Measurements from ENCODE around the gene PRDM16. TPM values are rescaled to one million over a fixed set of nuclear protein-coding genes. Genes with fewer than 3 reads are reported as not detected.

Gene PRDM16
- total RNA-seq, 2 experiments from 2014 or later: 1.1 to 2.3 TPM

DNA sequence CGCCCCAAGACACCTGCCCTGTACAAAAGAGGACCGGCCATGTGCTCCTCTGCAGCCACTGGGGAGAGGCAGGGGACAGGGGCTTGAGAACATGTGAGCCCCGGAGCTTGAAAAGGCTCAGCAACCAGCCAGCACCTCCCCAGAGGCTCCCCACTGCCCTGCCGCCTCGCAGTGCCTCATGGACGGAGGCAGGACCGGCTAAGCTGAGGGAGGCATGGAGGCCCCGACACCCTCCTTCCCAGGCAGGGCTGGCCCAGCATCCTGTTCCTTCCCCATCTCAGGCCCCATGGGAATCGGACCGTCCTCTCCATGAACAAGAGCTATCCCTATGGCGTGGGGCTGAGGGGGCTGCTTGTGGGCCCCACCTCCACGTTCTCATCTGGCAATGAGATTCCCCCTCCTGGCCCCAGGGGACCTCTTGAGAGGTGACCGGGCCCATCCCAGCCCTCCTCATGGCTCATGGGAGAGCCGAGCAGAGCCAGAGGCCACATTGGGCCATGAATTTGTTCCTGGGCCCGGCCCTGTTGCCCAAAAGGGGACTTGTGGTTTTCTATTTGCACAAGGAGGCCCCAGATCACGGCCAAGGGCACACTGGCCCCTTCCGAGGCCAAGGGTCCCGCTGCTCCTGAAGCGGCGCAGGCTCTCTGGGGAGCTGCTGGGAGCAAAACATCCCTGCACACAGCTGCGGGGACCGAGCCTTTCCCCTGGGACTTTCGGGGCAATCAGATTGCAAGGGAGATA lies 320.3 kb downstream of the PRDM16 start:
- no peak for DNase-seq
- H3K9me3 Mint-ChIP-seq: no peaks in the 10 kb centered on the region
- ChIA-PET POLR2A (no interaction called here), CTCF (no interaction called here)
- peaks cover 17% of the 10 kb centered on the region for H3K27me3 Mint-ChIP-seq
- no peaks in the 10 kb centered on the region for H3K36me3 Mint-ChIP-seq (ENCODE audit: low read depth)
- no peaks in the 10 kb centered on the region for H3K4me1 Mint-ChIP-seq
- H3K27ac Mint-ChIP-seq: no peak overlapping the region
- H3K4me3 Mint-ChIP-seq: no peak overlapping the region

DNA sequence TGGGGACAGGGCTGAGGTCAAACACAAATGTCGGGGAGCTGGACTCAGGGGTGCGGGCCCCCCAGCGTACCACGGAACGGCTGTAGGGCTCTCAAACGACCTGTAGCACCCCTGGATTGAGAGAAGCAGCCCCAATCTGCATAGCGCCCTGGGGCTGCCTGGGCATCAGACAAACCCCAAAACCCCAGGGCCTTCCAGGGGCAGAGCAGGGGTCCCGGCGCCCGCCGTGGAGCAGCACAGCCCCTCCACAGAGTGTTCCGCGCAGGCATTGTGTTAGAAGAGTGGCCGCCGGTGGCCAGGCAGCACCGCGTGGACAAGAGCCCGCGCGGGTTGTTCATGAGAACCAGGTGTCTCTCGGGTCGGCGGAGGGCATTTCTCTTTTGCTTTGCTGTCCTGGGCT lies 321.3 kb downstream of the PRDM16 start:
- no peak for DNase-seq
- peaks cover 22% of the 10 kb centered on the region for H3K27me3 Mint-ChIP-seq
- CTCF ChIA-PET: no interaction called here
- POLR2A ChIA-PET: no interaction called here
- H3K9me3 Mint-ChIP-seq: no peaks in the 10 kb centered on the region
- no peak overlapping the region for H3K4me3 Mint-ChIP-seq
- H3K36me3 Mint-ChIP-seq (ENCODE audit: low read depth): no peaks in the 10 kb centered on the region
- H3K4me1 Mint-ChIP-seq: no peaks in the 10 kb centered on the region
- H3K27ac Mint-ChIP-seq: no peak overlapping the region

DNA sequence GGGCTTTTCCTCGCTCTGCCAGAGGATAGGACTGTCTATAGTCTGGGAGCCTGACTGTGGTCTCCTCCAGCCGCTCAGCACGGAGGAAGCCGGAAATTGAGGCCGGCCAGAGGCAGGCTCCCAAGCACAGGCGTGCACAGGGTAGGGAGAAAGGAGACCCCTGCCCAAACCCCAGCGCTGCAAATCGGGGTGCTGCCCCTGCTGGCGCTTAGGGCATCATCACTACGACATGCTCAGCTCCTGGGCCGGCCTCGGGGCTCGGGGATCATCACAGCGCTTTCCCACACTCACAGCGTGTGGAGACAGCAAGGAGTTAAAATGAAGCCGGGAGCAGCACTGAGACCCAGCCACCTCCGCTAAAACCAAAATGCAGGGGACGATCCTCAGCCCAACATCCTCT lies 322.7 kb downstream of the PRDM16 start:
- Mint-ChIP-seq H3K4me3 (no peak overlapping the region), H3K4me1 (no peaks in the 10 kb centered on the region), H3K27ac (no peak overlapping the region), H3K27me3 (peaks cover 24% of the 10 kb centered on the region), H3K9me3 (no peaks in the 10 kb centered on the region), H3K36me3 (ENCODE audit: low read depth) (no peaks in the 10 kb centered on the region)
- ChIA-PET CTCF (no interaction called here), POLR2A (no interaction called here)
- DNase-seq: no peak

DNA sequence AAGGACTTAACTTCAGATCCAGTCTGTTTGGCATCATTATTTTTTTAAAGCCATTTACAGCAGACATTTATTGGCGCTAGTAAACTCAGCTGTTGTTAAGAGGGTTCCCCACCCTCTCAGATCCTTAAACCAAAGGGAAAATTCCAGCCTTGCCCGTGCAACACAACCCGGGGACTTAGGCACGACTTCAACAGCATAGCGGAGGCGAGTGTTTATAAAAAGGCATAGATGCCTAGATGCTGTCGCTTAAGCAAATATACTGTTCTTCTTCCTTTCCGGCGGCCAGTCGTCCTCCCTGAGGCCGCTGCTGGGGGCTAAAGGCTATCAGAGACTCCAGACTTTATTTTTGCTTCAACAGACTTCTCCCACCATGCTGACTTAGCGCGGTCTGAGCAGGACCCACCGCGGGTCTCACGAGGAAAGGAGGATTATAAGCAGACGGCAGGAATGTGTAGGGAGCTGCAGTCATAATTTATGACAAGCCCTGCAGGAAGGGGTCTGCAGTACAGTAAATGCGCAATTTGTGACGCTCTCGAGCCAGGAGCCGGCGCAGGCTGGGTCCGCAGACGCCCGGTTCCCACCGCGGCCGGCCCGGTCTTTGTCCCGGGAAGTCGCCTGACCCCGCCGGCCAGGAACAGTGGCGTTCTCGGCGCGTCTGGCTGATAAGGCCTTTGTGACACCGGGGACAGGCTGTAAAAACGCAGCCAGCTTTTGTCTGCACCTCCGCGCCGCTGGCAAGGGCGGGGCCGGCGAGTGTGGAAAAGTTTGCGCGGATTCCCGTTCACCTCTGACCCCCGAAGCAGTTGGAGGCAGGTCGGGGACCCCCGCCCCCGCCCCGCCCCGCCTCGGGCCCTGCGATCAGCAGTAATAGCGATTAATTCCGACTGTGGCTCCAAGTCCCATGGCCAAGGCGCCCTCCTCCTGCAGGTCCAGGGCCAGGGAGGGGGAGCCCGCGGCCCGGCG lies 324.3 kb downstream of the PRDM16 start:
- POLR2A ChIA-PET: no interaction called here
- DNase-seq: no peak
- Mint-ChIP-seq H3K36me3 (ENCODE audit: low read depth) (no peaks in the 10 kb centered on the region), H3K4me1 (no peaks in the 10 kb centered on the region), H3K9me3 (no peaks in the 10 kb centered on the region), H3K27me3 (peaks cover 24% of the 10 kb centered on the region), H3K4me3 (no peak overlapping the region), H3K27ac (no peak overlapping the region)
- CTCF ChIA-PET: no interaction called here

DNA sequence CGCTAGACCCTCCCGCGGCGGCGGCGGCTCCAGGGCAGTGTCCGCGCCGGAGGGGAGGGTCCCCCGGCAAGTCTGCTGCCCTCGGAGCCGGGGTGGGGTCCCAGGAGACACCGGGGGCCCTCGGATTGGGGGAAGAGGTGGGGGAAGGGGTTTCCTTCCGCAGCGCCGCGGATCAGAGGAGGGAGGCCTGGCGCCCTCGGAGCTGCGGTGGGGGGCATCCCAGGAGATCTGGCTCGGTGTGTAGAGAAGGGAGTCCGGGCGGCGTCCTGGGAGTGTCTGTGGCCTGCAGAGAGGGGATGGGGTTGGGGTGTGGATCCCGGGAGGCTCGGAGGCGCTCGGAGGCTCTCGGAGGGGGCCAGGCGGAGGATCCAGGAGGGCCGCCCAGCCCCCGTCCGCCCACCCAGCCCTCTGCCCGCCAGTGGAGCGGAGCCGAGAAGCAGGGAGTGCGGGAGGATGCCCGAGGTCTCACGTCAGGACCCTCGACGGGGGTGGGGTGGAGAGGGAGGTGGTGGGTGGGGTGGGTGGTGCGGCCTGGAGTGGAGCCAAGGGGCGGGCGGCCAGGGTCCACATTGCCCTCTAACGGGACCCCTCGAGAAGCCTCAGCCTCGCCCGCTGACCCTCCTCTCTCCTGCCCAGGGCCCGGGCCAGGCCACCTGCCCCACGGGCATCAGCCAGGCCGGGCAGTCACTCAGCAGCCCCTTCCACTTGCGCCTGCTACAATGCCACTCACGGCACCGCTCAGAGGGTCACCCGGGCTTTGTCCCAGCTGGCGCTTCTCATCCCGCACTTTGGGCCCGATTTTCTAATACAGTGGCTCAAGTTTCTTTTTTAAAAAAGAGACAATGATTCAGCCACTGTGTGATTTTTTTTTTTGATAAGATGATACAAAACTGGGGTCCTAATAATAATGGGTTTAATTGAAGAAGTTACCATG lies 325.3 kb downstream of the PRDM16 start:
- H3K27me3 Mint-ChIP-seq: peaks cover 24% of the 10 kb centered on the region
- ChIA-PET POLR2A (no interaction called here), CTCF (no interaction called here)
- H3K9me3 Mint-ChIP-seq: no peaks in the 10 kb centered on the region
- no peak overlapping the region for H3K4me3 Mint-ChIP-seq
- H3K4me1 Mint-ChIP-seq: no peaks in the 10 kb centered on the region
- no peaks in the 10 kb centered on the region for H3K36me3 Mint-ChIP-seq (ENCODE audit: low read depth)
- no peak overlapping the region for H3K27ac Mint-ChIP-seq
- no peak for DNase-seq

DNA sequence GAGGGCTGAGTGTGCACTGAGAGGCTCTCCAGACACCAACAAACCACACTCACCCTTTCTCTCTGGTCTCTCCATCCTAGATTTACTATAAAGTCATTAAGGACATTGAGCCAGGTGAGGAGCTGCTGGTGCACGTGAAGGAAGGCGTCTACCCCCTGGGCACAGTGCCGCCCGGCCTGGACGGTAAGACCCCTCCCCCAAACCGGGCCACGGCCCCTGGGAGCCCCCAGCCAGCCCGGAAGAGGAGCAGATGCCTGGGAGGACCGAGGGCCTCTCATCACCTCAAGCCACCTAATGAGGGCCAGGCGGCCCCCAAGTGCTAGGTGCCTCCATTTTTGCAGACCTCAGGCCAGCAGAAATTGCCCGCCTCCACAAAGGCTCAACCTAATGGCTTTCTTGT lies 327.4 kb downstream of the PRDM16 start:
- POLR2A ChIA-PET: no interaction called here
- no peak overlapping the region for H3K27ac Mint-ChIP-seq
- CTCF ChIA-PET: no interaction called here
- no peaks in the 10 kb centered on the region for H3K9me3 Mint-ChIP-seq
- H3K36me3 Mint-ChIP-seq (ENCODE audit: low read depth): no peaks in the 10 kb centered on the region
- no peak overlapping the region for H3K4me3 Mint-ChIP-seq
- peaks cover 24% of the 10 kb centered on the region for H3K27me3 Mint-ChIP-seq
- DNase-seq: no peak
- no peaks in the 10 kb centered on the region for H3K4me1 Mint-ChIP-seq

DNA sequence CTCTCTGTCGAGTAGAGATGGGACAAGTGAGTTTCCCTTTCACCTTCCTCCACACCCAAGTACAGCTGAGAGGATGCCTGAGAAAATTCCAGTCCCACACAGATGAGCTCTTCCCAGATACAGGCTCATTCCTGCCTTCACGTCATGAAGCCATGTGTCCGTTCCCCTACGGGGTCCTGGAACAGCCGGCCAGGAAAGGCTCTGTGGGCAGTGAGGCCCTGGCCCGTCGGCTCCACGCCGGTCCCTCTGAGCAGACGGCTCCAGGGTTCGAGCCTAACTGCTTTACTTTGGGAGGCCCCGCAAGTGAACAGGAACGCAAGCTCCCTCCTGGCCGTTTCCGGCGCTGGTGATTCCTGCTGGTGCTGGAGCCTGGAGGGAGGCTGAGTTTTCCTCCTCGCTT lies 328.3 kb downstream of the PRDM16 start:
- CTCF ChIA-PET: no interaction called here
- no peak overlapping the region for H3K4me3 Mint-ChIP-seq

DNA sequence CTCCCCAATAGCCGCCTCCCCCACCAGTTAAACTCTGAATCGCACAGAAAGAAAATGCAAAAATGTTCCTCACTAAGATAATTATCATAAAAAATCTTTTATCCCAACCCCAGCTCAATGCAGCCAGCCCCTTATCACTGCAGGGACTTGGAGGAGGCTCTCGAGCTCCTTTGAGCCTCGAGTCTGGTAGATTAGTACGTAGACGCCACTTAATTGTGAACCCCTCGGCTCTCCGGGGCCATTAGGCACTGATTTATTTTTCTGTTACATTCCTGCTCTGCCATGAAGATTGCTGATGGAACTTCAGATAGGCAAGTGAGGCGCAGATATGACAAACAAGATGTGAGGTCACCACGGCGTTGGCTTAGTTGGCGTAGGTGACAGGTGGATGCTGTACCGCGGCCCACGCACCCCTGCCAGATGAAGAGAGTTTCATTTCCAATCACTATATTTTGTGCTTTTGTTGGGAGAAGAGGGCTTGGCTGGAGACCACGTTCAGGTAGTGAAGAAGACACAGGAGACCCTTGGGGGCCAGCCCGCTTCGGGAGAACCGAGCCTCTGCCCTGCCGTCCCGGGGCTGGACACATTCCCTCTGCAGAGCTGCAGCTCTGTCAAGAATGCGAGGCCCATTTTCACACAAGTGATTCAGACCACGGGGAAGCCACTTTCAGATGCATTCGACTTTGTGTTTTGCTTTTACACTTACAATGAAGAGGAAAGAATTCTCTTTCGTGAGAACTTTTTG lies 329.6 kb downstream of the PRDM16 start:
- Mint-ChIP-seq H3K36me3 (ENCODE audit: low read depth) (no peaks in the 10 kb centered on the region), H3K27me3 (peaks cover 8% of the 10 kb centered on the region), H3K27ac (no peak overlapping the region), H3K4me3 (no peak overlapping the region), H3K9me3 (no peaks in the 10 kb centered on the region), H3K4me1 (no peaks in the 10 kb centered on the region)
- ChIA-PET POLR2A (no interaction called here), CTCF (no interaction called here)
- no peak for DNase-seq

More for the DNA sequence above, 328.3 kb downstream of the PRDM16 start:
- H3K9me3 Mint-ChIP-seq: no peaks in the 10 kb centered on the region
- no peaks in the 10 kb centered on the region for H3K4me1 Mint-ChIP-seq
- H3K36me3 Mint-ChIP-seq (ENCODE audit: low read depth): no peaks in the 10 kb centered on the region
- H3K27ac Mint-ChIP-seq: no peak overlapping the region
- no peak for DNase-seq
- POLR2A ChIA-PET: no interaction called here
- peaks cover 20% of the 10 kb centered on the region for H3K27me3 Mint-ChIP-seq

DNA sequence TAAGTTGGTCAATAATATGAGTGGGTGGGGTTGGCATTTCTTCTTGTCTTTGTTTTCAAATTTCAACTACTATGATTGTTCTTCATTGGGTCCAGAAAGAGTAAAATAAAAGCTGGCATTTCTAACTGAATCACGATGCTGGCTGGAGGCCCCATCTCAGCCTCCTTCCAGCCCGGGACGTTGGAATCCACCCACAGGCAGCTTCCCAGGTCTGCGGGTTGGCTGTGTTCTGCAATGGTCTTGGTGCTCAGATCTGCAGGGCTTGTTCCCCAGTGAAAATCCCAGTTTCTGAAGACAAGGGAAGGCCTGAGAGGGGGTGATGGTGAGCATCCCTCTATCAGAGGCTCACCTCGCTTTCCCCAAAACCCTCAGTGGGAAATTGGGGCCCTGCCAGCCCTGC lies 330.7 kb downstream of the PRDM16 start:
- Mint-ChIP-seq H3K4me1 (no peaks in the 10 kb centered on the region), H3K4me3 (no peak overlapping the region), H3K36me3 (ENCODE audit: low read depth) (no peaks in the 10 kb centered on the region), H3K9me3 (no peaks in the 10 kb centered on the region), H3K27me3 (peaks cover 6% of the 10 kb centered on the region), H3K27ac (no peak overlapping the region)
- CTCF ChIA-PET: no interaction called here
- DNase-seq: no peak
- POLR2A ChIA-PET: no interaction called here

DNA sequence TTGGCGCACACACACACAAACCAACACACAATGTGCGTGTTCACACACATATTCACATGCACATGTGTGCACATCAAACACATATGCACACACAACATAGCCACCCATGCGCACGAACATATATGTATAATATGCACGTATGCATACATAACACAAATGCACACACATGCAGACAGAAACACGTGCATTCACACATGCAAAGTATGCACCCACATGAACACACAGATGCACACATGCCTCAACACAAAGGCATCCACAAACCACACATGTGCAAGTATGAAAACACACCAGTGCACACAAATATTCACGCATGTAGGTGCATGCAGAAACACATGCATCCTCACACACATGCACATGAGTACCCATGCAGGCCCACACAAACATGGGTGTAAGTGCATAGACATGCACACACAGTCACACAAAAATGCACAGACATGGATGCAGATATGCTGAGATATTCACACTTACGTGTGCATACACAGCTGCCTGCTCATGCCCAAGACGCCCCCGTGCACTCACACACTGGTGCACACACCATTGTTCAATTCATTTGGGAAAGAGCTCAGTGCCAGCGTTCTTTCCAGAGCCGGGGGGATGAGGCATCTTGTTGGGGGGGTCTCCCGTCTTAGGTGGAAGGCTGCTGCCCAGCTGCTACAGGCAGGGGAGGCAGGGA lies 332.7 kb downstream of the PRDM16 start:
- POLR2A ChIA-PET: no interaction called here
- no peaks in the 10 kb centered on the region for H3K27me3 Mint-ChIP-seq

DNA sequence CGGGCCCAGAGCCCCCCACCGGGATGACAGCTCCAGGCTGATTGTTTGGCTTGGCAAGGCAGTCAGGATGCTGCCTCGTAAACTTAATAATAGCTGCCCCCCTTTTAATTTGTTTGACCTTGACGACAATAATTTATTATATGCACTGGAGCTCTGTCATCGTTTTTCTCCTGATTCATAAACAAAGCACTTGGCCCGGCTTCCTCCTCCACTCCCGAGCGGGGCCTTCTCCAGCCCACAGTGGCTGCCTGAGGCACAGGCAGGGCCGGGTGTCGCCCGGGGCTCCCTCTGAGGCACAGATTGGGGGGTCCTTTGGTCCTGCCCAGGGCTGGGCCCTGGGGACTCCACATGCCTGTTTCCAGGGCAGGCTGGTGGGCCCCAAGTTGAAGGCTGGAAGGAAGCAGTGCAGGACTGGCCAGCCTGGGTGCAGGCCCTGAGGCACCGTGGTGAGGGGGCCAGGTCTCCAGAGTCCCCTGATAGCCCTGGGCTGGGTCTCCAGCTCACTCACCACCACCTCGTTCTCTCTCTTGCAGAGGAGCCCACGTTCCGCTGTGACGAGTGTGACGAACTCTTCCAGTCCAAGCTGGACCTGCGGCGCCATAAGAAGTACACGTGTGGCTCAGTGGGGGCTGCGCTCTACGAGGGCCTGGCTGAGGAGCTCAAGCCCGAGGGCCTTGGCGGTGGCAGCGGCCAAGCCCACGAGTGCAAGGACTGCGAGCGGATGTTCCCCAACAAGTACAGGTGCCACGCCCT lies 333.4 kb downstream of the PRDM16 start:
- H3K4me1 Mint-ChIP-seq: no peaks in the 10 kb centered on the region
- no peaks in the 10 kb centered on the region for H3K9me3 Mint-ChIP-seq
- no peaks in the 10 kb centered on the region for H3K36me3 Mint-ChIP-seq (ENCODE audit: low read depth)
- no peak for DNase-seq
- no peak overlapping the region for H3K4me3 Mint-ChIP-seq
- no peak overlapping the region for H3K27ac Mint-ChIP-seq
- H3K27me3 Mint-ChIP-seq: no peaks in the 10 kb centered on the region
- CTCF ChIA-PET: no interaction called here
- POLR2A ChIA-PET: no interaction called here

More for the DNA sequence above, 332.7 kb downstream of the PRDM16 start:
- CTCF ChIA-PET: no interaction called here
- no peaks in the 10 kb centered on the region for H3K4me1 Mint-ChIP-seq
- no peak for DNase-seq
- no peaks in the 10 kb centered on the region for H3K9me3 Mint-ChIP-seq
- no peaks in the 10 kb centered on the region for H3K36me3 Mint-ChIP-seq (ENCODE audit: low read depth)
- no peak overlapping the region for H3K4me3 Mint-ChIP-seq
- no peak overlapping the region for H3K27ac Mint-ChIP-seq

DNA sequence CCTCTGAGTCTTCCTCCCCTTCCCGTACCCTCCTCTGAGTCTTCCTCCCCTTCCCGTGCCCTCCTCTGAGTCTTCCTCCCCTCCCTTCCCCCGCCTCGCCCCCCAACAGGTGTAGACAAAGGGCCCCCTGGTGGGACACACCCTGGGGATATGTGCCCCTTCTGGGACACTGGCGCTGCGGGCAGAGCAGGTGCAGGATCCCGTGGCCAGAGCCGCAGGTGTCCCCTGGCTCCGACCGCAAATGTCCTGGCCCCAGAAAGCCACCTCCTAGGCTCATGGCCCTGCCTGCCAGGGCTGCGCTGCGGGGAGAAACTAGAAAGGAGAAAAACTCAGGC lies 334.0 kb downstream of the PRDM16 start:
- no peaks in the 10 kb centered on the region for H3K9me3 Mint-ChIP-seq
- H3K4me1 Mint-ChIP-seq: no peaks in the 10 kb centered on the region
- H3K36me3 Mint-ChIP-seq (ENCODE audit: low read depth): no peaks in the 10 kb centered on the region
- H3K27me3 Mint-ChIP-seq: no peaks in the 10 kb centered on the region
- CTCF ChIA-PET: no interaction called here
- H3K27ac Mint-ChIP-seq: no peak overlapping the region
- POLR2A ChIA-PET: no interaction called here
- no peak for DNase-seq
- no peak overlapping the region for H3K4me3 Mint-ChIP-seq

All from activated CD4-positive, alpha-beta T cell treated with anti-CD3 and anti-CD28 coated beads, Interleukin-2, amount 10 ng/mL, durations not matched to agents 7 days and 5 days (primary cell).